Mesendoderm (in vitro differentiated cells): ENCODE measurements around the gene WBP1L.

ENCODE experiments used
- DNase-seq: peaks from one replicate; pipeline ENCODE4 v3.0.0; 2013
- H2AK5ac ChIP-seq: 2 replicates; pipeline ENCODE4 v1.6.1; 2013; ENCODE audit warnings: low read length, inconsistent platforms
- H2BK120ac ChIP-seq: 2 replicates; pipeline ENCODE4 v1.6.1; 2013; ENCODE audit warnings: low read depth, mild to moderate bottlenecking, low read length, moderate library complexity, mixed read lengths
- H2BK15ac ChIP-seq: replicated peaks from 2 replicates; pipeline ENCODE4 v1.6.1; 2013; ENCODE audit warnings: low read depth, mild to moderate bottlenecking, moderate library complexity
- H2BK5ac ChIP-seq: 2 replicates; pipeline ENCODE4 v1.6.1; 2013; ENCODE audit warnings: low read length, inconsistent platforms
- H3K18ac ChIP-seq: 2 replicates; pipeline ENCODE4 v1.6.1; 2013; ENCODE audit warnings: mild to moderate bottlenecking, low read length, mixed read lengths
- H3K23ac ChIP-seq: one replicate; pipeline ENCODE4 v1.6.1; 2013; ENCODE audit warnings: low read length
- H3K27ac ChIP-seq: 2 replicates; pipeline ENCODE4 v1.5.1; 2013; ENCODE audit warnings: low read depth, mild to moderate bottlenecking, inconsistent platforms, low read length, moderate library complexity
- H3K27me3 ChIP-seq: 2 replicates; pipeline ENCODE4 v1.6.1; 2013; ENCODE audit warnings: low read length, control low read depth, mild to moderate bottlenecking, inconsistent platforms; ENCODE audit not compliant: insufficient read depth, poor library complexity
- H3K36me3 ChIP-seq: 2 replicates; pipeline ENCODE4 v1.6.1; 2013; ENCODE audit warnings: low read length, inconsistent platforms; ENCODE audit not compliant: control insufficient read depth, insufficient read depth
- H3K4ac ChIP-seq: one replicate; pipeline ENCODE4 v1.6.1; 2013; ENCODE audit warnings: low read depth, mild to moderate bottlenecking, low read length, moderate library complexity
- H3K4me1 ChIP-seq: 2 replicates; pipeline ENCODE4 v1.6.1; 2013; ENCODE audit warnings: low read depth, low read length, inconsistent platforms; ENCODE audit not compliant: control insufficient read depth
- H3K4me2 ChIP-seq: 2 replicates; pipeline ENCODE4 v1.6.1; 2013; ENCODE audit warnings: low read length
- H3K4me3 ChIP-seq: 2 replicates; pipeline ENCODE4 v1.5.1; 2013; ENCODE audit warnings: mild to moderate bottlenecking, low read length
- H3K56ac ChIP-seq: one replicate; pipeline ENCODE4 v1.6.1; 2013; ENCODE audit warnings: low read length
- H3K79me1 ChIP-seq: 2 replicates; pipeline ENCODE4 v1.6.1; 2013; ENCODE audit warnings: low read length, inconsistent platforms
- H3K79me2 ChIP-seq: 2 replicates; pipeline ENCODE4 v1.6.1; 2013; ENCODE audit warnings: mild to moderate bottlenecking, low read length; ENCODE audit not compliant: control insufficient read depth, insufficient read depth
- H3K9ac ChIP-seq: 2 replicates; pipeline ENCODE4 v1.6.1; 2013; ENCODE audit warnings: low read length, inconsistent platforms
- H4K5ac ChIP-seq: one replicate; pipeline ENCODE4 v1.6.1; 2013; ENCODE audit warnings: low read length
- H4K8ac ChIP-seq: one replicate; pipeline ENCODE4 v1.6.1; 2013; ENCODE audit warnings: low read depth, mild to moderate bottlenecking, control low read depth, low read length, moderate library complexity
- WGBS: extraction: QIAGEN DNeasy Blood & Tissue Kit; methylation state at CpG from one replicate; pipeline ENCODE4 v1.1.7; 2013; ENCODE audit warnings: low lambda C conversion rate, missing lambda C conversion rate; ENCODE audit not compliant: insufficient coverage; ENCODE audit errors: extremely low coverage; 5-methylcytosine and 5-hydroxymethylcytosine counted together

The WBP1L gene

GRCh38 chr10:102804382-102805055 lies 60.8 kb downstream of the WBP1L start:
- no peak overlapping the region for H3K56ac ChIP-seq
- H3K36me3 ChIP-seq, result no peaks in the 10 kb centered on the region
- H2BK120ac ChIP-seq, result no peak overlapping the region
- H3K79me1 ChIP-seq, result no peaks in the 10 kb centered on the region
- no peaks in the 10 kb centered on the region for H3K79me2 ChIP-seq
- H3K23ac ChIP-seq, result no peak overlapping the region
- no peak overlapping the region for H4K8ac ChIP-seq
- no peak for DNase-seq
- peaks cover 21% of the 10 kb centered on the region for H3K4me1 ChIP-seq
- H3K4me2 ChIP-seq, result no peak overlapping the region
- no peaks in the 10 kb centered on the region for H3K27me3 ChIP-seq
- H4K5ac ChIP-seq, result no peak overlapping the region
- H3K27ac ChIP-seq, result no peak overlapping the region
- WGBS, result no CpG with 5 or more reads among the region's 2 CpGs
- no peak overlapping the region for H3K9ac ChIP-seq
- H2BK15ac ChIP-seq, result no peak overlapping the region
- H3K4ac ChIP-seq, result no peak overlapping the region
- H3K4me3 ChIP-seq, result no peak overlapping the region
- H2BK5ac ChIP-seq, result no peak overlapping the region
- no peak overlapping the region for H2AK5ac ChIP-seq
- no peak overlapping the region for H3K18ac ChIP-seq

- Histone ChIP-seq H3K9ac (no peak overlapping the region), H2BK120ac (no peak overlapping the region), H2AK5ac (no peak overlapping the region), H3K27me3 (no peaks in the 10 kb centered on the region), H3K23ac (no peak overlapping the region), H3K18ac (no peak overlapping the region), H2BK15ac (no peak overlapping the region), H3K4me1 (no peaks in the 10 kb centered on the region), H3K27ac (no peak overlapping the region), H4K5ac (no peak overlapping the region), H4K8ac (no peak overlapping the region), H2BK5ac (no peak overlapping the region), H3K36me3 (no peaks in the 10 kb centered on the region), H3K4me3 (no peak overlapping the region), H3K79me1 (no peaks in the 10 kb centered on the region), H3K79me2 (no peaks in the 10 kb centered on the region), H3K4me2 (no peak overlapping the region), H3K4ac (no peak overlapping the region), H3K56ac (no peak overlapping the region)
- no peak for DNase-seq
- WGBS, result no CpG with 5 or more reads among the region's 4 CpGs
Observed at GRCh38 chr10:102808380-102808779, 64.6 kb downstream of the WBP1L start.

- Histone ChIP-seq H3K27ac (no peak overlapping the region), H2AK5ac (no peak overlapping the region), H3K4ac (no peak overlapping the region), H2BK15ac (no peak overlapping the region), H3K79me2 (no peaks in the 10 kb centered on the region), H3K27me3 (no peaks in the 10 kb centered on the region), H2BK5ac (no peak overlapping the region), H3K56ac (no peak overlapping the region), H3K79me1 (no peaks in the 10 kb centered on the region), H3K4me1 (peaks cover 2% of the 10 kb centered on the region), H3K23ac (no peak overlapping the region), H3K36me3 (no peaks in the 10 kb centered on the region), H4K5ac (no peak overlapping the region), H3K9ac (no peak overlapping the region), H3K4me2 (no peak overlapping the region), H2BK120ac (no peak overlapping the region), H4K8ac (no peak overlapping the region), H3K18ac (no peak overlapping the region), H3K4me3 (no peak overlapping the region)
- no peak for DNase-seq
- no CpG with 5 or more reads among the region's 3 CpGs for WGBS
Observed at GRCh38 chr10:102811346-102811745, 67.6 kb downstream of the WBP1L start.

GRCh38 chr10:102812231-102812876 lies 68.6 kb downstream of the WBP1L start:
- H3K23ac ChIP-seq, result no peak overlapping the region
- no peak overlapping the region for H3K9ac ChIP-seq
- H3K79me2 ChIP-seq, result no peaks in the 10 kb centered on the region
- H3K4me3 ChIP-seq, result no peak overlapping the region
- H2BK5ac ChIP-seq, result no peak overlapping the region
- no peak overlapping the region for H3K27ac ChIP-seq
- H3K4me2 ChIP-seq, result no peak overlapping the region
- no peaks in the 10 kb centered on the region for H3K27me3 ChIP-seq
- H3K56ac ChIP-seq, result no peak overlapping the region
- no peak overlapping the region for H3K18ac ChIP-seq
- no peak for DNase-seq
- no peaks in the 10 kb centered on the region for H3K79me1 ChIP-seq
- peaks cover 2% of the 10 kb centered on the region for H3K4me1 ChIP-seq
- no peak overlapping the region for H2AK5ac ChIP-seq
- WGBS, result no CpG with 5 or more reads among the region's 9 CpGs
- no peak overlapping the region for H4K8ac ChIP-seq
- no peak overlapping the region for H2BK120ac ChIP-seq
- no peaks in the 10 kb centered on the region for H3K36me3 ChIP-seq
- no peak overlapping the region for H2BK15ac ChIP-seq
- H4K5ac ChIP-seq, result no peak overlapping the region
- H3K4ac ChIP-seq, result no peak overlapping the region

GRCh38 chr10:102813017-102813541 lies 69.3 kb downstream of the WBP1L start:
- no peak overlapping the region for H3K9ac ChIP-seq
- H3K36me3 ChIP-seq, result no peaks in the 10 kb centered on the region
- no CpG with 5 or more reads among the region's 17 CpGs for WGBS

More at GRCh38 chr10:102813017-102813541, 69.3 kb downstream of the WBP1L start:
- H2AK5ac ChIP-seq, result no peak overlapping the region
- H2BK120ac ChIP-seq, result no peak overlapping the region
- no peak overlapping the region for H3K56ac ChIP-seq
- H4K5ac ChIP-seq, result no peak overlapping the region
- no peak overlapping the region for H3K27ac ChIP-seq
- H3K4me1 ChIP-seq, result peaks cover 2% of the 10 kb centered on the region
- no peak overlapping the region for H3K23ac ChIP-seq
- no peaks in the 10 kb centered on the region for H3K27me3 ChIP-seq
- H3K79me2 ChIP-seq, result no peaks in the 10 kb centered on the region
- H3K18ac ChIP-seq, result no peak overlapping the region
- no peak overlapping the region for H3K4me3 ChIP-seq
- H4K8ac ChIP-seq, result no peak overlapping the region
- DNase-seq, result no peak
- H3K79me1 ChIP-seq, result no peaks in the 10 kb centered on the region
- no peak overlapping the region for H2BK5ac ChIP-seq
- H3K4ac ChIP-seq, result no peak overlapping the region
- H2BK15ac ChIP-seq, result no peak overlapping the region
- no peak overlapping the region for H3K4me2 ChIP-seq
